OCI-LY3 (cell line): Measurements from ENCODE around the gene BAD.

Source experiments
- EZH2phosphoT487 ChIP-seq: fragments of 200-600 bp; shearing (Covaris generic); IDR thresholded peaks from 2 replicates; pipeline ENCODE4 v1.6.1; 2018; ENCODE audit warnings: antibody characterized with exemption, mixed run types, low read depth
- TF ChIP-seq, protein P1 (sequence below): fragments of 200-600, 300-600 bp; sonication (generic); IDR thresholded peaks from 2 replicates; pipeline ENCODE4 v1.5.1; 2014; ENCODE audit warnings: antibody characterized with exemption, low read length, low read depth

- TF ChIP-seq, protein P1, sequence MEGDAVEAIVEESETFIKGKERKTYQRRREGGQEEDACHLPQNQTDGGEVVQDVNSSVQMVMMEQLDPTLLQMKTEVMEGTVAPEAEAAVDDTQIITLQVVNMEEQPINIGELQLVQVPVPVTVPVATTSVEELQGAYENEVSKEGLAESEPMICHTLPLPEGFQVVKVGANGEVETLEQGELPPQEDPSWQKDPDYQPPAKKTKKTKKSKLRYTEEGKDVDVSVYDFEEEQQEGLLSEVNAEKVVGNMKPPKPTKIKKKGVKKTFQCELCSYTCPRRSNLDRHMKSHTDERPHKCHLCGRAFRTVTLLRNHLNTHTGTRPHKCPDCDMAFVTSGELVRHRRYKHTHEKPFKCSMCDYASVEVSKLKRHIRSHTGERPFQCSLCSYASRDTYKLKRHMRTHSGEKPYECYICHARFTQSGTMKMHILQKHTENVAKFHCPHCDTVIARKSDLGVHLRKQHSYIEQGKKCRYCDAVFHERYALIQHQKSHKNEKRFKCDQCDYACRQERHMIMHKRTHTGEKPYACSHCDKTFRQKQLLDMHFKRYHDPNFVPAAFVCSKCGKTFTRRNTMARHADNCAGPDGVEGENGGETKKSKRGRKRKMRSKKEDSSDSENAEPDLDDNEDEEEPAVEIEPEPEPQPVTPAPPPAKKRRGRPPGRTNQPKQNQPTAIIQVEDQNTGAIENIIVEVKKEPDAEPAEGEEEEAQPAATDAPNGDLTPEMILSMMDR: no peak; the same call in 1 of the 2 replicates
- no peak for TF ChIP-seq EZH2phosphoT487
These were observed 32.3 kb upstream of the BAD start for GRCh38 chr11:64316672-64317324.
